Body of pancreas (tissue), 4 donors: ENCODE results near the gene TXLNB.

Experiments used
- CTCF ChIP-seq, 7 experiments: fragments of 450-650 bp in 4 of 7; fragments of 200-600 bp in 3 of 7; sonication (generic) in 3 of 7; IDR thresholded peaks; one replicate each; pipeline ENCODE4 v1.5.1; 2016 to 2019; ENCODE audit warnings: antibody characterized with exemption in 7 of 7
- POLR2A ChIP-seq, 3 donors: fragments of 450-650 bp; IDR thresholded peaks; one replicate each; pipeline ENCODE4 v1.6.1; 2016; ENCODE audit warnings: antibody characterized with exemption in 3 of 3, mild to moderate bottlenecking in 2 of 3

- TF ChIP-seq POLR2A (IDR thresholded peaks at IDR 0.05) (no peak), CTCF (IDR thresholded peaks at IDR 0.05) (no peak)
Observed at GRCh38 chr6:139330826-139331500, 39.2 kb upstream of the TXLNB start.
